Measurements from ENCODE around the gene S100A7. TPM values are rescaled to one million over a fixed set of nuclear protein-coding genes. Genes with fewer than 3 reads are reported as not detected.

The S100A7 gene
- total RNA-seq (2022; extraction: Qiagen RNA extraction), result not detected in 5 replicates

DNA sequence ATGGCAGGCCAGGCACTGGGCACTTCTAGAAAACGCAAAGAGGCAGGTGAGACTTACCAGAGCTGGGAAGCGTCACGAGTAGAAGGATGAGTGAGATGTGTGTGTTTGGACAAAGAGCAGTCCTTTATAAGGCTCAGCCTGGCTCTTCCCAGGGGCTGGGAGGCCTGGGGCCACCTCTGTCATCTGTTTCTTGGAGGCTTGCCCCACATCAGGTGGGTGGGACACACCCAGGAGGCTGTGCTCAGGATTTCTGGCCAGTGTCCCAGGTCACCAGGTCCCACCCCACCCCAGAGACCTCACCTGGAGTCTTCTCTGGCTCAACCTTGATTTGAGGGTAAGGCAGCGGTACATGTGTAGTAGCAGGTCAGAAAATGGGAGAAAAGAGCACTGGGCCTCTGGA lies at the start of gene S100A7:
Gene S100A7, minus strand, starts transcription at position 101 of the 400 bp plus-strand sequence. CDS start 1,638 bp downstream, outside the sequence.

DNA sequence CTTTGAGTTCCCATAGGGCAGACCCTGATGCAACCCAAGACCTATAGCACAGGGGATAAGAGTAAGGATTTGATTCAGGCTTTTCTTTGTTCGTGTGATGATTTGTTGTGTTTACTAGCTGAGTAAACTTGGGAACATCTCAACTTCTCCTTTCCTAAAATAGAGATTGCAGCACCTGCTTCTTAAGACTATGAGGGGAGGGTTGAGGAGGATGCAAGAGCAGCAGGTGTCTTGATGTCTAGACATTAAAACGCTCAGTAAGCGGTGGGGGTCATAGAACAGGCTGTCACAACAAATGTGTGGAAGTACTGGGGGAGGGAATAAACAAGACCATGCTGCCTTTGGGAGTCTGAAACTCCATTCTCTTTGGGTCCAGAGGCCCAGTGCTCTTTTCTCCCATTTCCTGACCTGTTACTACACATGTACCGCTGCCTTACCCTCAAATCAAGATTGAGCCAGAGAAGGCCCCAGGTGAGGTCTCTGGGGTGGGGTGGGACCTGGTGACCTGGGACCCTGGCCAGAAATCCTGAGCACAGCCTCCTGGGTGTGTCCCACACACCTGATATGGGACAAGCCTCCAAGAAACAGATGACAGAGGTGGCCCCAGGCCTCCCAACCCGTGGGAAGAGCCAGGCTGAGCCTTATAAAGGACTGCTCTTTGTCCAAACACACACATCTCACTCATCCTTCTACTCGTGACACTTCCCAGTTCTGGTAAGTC lies 44.4 kb downstream of the S100A7 start, which contains the start of gene S100A7A:
Gene S100A7A, plus strand, starts transcription at position 671 of the 721 bp plus-strand sequence. CDS start 1,563 bp downstream, outside the sequence.

Other genes starting within 250 kb of the S100A7 start
- not detected in 5 replicates for gene PRR9, start 243.1 kb downstream of the S100A7 start, total RNA-seq (2022; extraction: Qiagen RNA extraction)
- gene LORICRIN, start 201.0 kb downstream of the S100A7 start, total RNA-seq (2022; extraction: Qiagen RNA extraction), result not detected in 5 replicates
- not detected in 5 replicates for gene PGLYRP3, start 147.7 kb downstream of the S100A7 start, total RNA-seq (2022; extraction: Qiagen RNA extraction)
- gene PGLYRP4, start 111.8 kb downstream of the S100A7 start, total RNA-seq (2022; extraction: Qiagen RNA extraction), result not detected in 5 replicates
- 0.46 to 1.2 TPM (median 0.75 TPM) in 4 of 5 replicates, not detected in the other for gene S100A9, start 102.8 kb downstream of the S100A7 start, total RNA-seq (2022; extraction: Qiagen RNA extraction)
- not detected in 5 replicates for gene S100A12, start 85.0 kb downstream of the S100A7 start, total RNA-seq (2022; extraction: Qiagen RNA extraction)
- not detected in 5 replicates for gene S100A8, start 69.6 kb downstream of the S100A7 start, total RNA-seq (2022; extraction: Qiagen RNA extraction)
- gene S100A7A, start 44.1 kb downstream of the S100A7 start, total RNA-seq (2022; extraction: Qiagen RNA extraction), result not detected in 5 replicates
- gene S100A6, start 75.3 kb upstream of the S100A7 start, total RNA-seq (2022; extraction: Qiagen RNA extraction), result 2,973 to 4,069 TPM (median 3,618 TPM) in 5 replicates
- 0.64 to 1.2 TPM (median 0.83 TPM) in 5 replicates for gene S100A5, start 80.3 kb upstream of the S100A7 start, total RNA-seq (2022; extraction: Qiagen RNA extraction)
- gene S100A4, start 85.2 kb upstream of the S100A7 start, total RNA-seq (2022; extraction: Qiagen RNA extraction), result 1,517 to 1,961 TPM (median 1,696 TPM) in 5 replicates
- gene S100A3, start 88.6 kb upstream of the S100A7 start, total RNA-seq (2022; extraction: Qiagen RNA extraction), result 107 to 126 TPM (median 115 TPM) in 5 replicates
- 19.0 to 37.7 TPM (median 28.0 TPM) in 5 replicates for gene S100A2, start 105.2 kb upstream of the S100A7 start, total RNA-seq (2022; extraction: Qiagen RNA extraction)
- gene S100A16, start 152.5 kb upstream of the S100A7 start, total RNA-seq (2022; extraction: Qiagen RNA extraction), result 487 to 581 TPM (median 545 TPM) in 5 replicates
- gene S100A14, start 155.7 kb upstream of the S100A7 start, total RNA-seq (2022; extraction: Qiagen RNA extraction), result 0.14 to 0.82 TPM (median 0.52 TPM) in 5 replicates
- gene S100A13, start 166.9 kb upstream of the S100A7 start, total RNA-seq (2022; extraction: Qiagen RNA extraction), result 155 to 191 TPM (median 185 TPM) in 5 replicates
- gene S100A1, start 167.8 kb upstream of the S100A7 start, total RNA-seq (2022; extraction: Qiagen RNA extraction), result 0.61 to 1.1 TPM (median 0.83 TPM) in 5 replicates
- gene CHTOP, start 173.4 kb upstream of the S100A7 start, total RNA-seq (2022; extraction: Qiagen RNA extraction), result 75.2 to 85.0 TPM (median 76.0 TPM) in 5 replicates
- 53.6 to 62.1 TPM (median 59.1 TPM) in 5 replicates for gene SNAPIN, start 198.1 kb upstream of the S100A7 start, total RNA-seq (2022; extraction: Qiagen RNA extraction)
- 260 to 307 TPM (median 274 TPM) in 5 replicates for gene ILF2, start 210.3 kb upstream of the S100A7 start, total RNA-seq (2022; extraction: Qiagen RNA extraction)
- gene NPR1, start 218.0 kb upstream of the S100A7 start, total RNA-seq (2022; extraction: Qiagen RNA extraction), result 1.6 to 2.5 TPM (median 1.9 TPM) in 5 replicates

Data from A549 treated with Hydrocortisone at 1 μM for 4 hours (cell line).